ENCODE results near the gene RPAP2. TPM values are rescaled to one million over a fixed set of nuclear protein-coding genes. Genes with fewer than 3 reads are reported as not detected.

Gene RPAP2
- total and polyA plus RNA-seq, 2 of the 8 experiments (the other 6 are each of a cell fraction or from before 2014, with no cell fraction given), result 7.9 to 28.4 TPM

GRCh38 chr1:92447976-92448375, 149.1 kb downstream of the RPAP2 start:
- H4K5ac ChIP-seq (ENCODE audit: insufficient read length, low read depth, low read length), result no peak overlapping the region
- no peak overlapping the region for H3K4me2 ChIP-seq (ENCODE audit: insufficient read depth in 1 of 2, low read depth in 2 of 2, low read length in 2 of 2)
- WGBS, 2 experiments (ENCODE audit: extremely low coverage in 1 of 2, insufficient coverage in 1 of 2, insufficient read length in 1 of 2, insufficient replicate concordance in 2 of 2, low coverage in 1 of 2, low lambda C conversion rate in 2 of 2, missing lambda C conversion rate in 1 of 2), result 100% methylated on average over 2 of the region's 2 CpGs; no CpG with 5 or more reads in 1 of the 2 experiments
- no peaks in the 10 kb centered on the region for H3K79me1 ChIP-seq (ENCODE audit: low read depth, low read length)
- no peaks in the 10 kb centered on the region for H3K27me3 ChIP-seq (replicated peaks in 1 of 4; ENCODE audit: control insufficient read depth in 3 of 4, extremely low read depth in 1 of 4, insufficient read depth in 3 of 4, low read length in 3 of 4)
- H3K79me2 ChIP-seq (ENCODE audit: control insufficient read depth in 1 of 2, insufficient read depth in 2 of 2, low read length in 2 of 2), result no peaks in the 10 kb centered on the region
- H3K18ac ChIP-seq (ENCODE audit: extremely low read depth, low read length), result no peak overlapping the region
- H3K4me1 ChIP-seq (replicated peaks in 1 of 4; ENCODE audit: control insufficient read depth in 3 of 4, insufficient read depth in 4 of 4, low read length in 3 of 4), result no peaks in the 10 kb centered on the region
- H3K23me2 ChIP-seq (ENCODE audit: low read depth, low read length), result no peaks in the 10 kb centered on the region
- H2BK20ac ChIP-seq (ENCODE audit: low read length), result no peak overlapping the region
- no peak overlapping the region for H2BK12ac ChIP-seq (ENCODE audit: low read depth, low read length)
- no peak overlapping the region for H3K56ac ChIP-seq (replicated peaks; ENCODE audit: insufficient read length, low read depth, low read length)
- ChIA-PET POLR2A (ENCODE audit: partially characterized antibody) (no interaction called here), CTCF (ENCODE audit: partially characterized antibody) (no interaction called here)
- TF ChIP-seq, protein P1, sequence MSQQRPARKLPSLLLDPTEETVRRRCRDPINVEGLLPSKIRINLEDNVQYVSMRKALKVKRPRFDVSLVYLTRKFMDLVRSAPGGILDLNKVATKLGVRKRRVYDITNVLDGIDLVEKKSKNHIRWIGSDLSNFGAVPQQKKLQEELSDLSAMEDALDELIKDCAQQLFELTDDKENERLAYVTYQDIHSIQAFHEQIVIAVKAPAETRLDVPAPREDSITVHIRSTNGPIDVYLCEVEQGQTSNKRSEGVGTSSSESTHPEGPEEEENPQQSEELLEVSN (IDR thresholded peaks at IDR 0.05), result no peak
- no peak for TF ChIP-seq TAF1 (IDR thresholded peaks at IDR 0.05; ENCODE audit: low read depth, low read length)
- H3K14ac ChIP-seq (ENCODE audit: insufficient read length), result no peak overlapping the region
- DNase-seq (ENCODE audit: low read depth in 1 of 2, low spot score in 2 of 2) (no peak), FAIRE-seq (no peak)
- no peaks in the 10 kb centered on the region for H3K9me3 ChIP-seq (ENCODE audit: insufficient read depth in 2 of 2, low read depth in 1 of 2, low read length in 1 of 2)
- H4K91ac ChIP-seq (replicated peaks; ENCODE audit: insufficient read length, low read length), result no peak overlapping the region
- H2BK5ac ChIP-seq (ENCODE audit: low read depth, low read length), result no peak overlapping the region
- H3K36me3 ChIP-seq (ENCODE audit: control insufficient read depth in 2 of 4, insufficient read depth in 4 of 4, low read length in 3 of 4), result no peaks in the 10 kb centered on the region
- no peak overlapping the region for H2AK5ac ChIP-seq (ENCODE audit: low read depth, low read length)
- no peak overlapping the region for H3K23ac ChIP-seq (ENCODE audit: insufficient read length)
- no peak overlapping the region for H3K4ac ChIP-seq (replicated peaks; ENCODE audit: insufficient read length, low read depth, low read length)
- H2BK120ac ChIP-seq (replicated peaks; ENCODE audit: low read depth, low read length), result no peak overlapping the region
- H3K9ac ChIP-seq (replicated peaks in 1 of 4; ENCODE audit: extremely low read depth in 1 of 4, low read depth in 3 of 4, low read length in 3 of 4), result no peak overlapping the region
- no peak overlapping the region for H2AFZ ChIP-seq (ENCODE audit: low read length)
- no peak overlapping the region for H4K8ac ChIP-seq (ENCODE audit: extremely low read depth, insufficient read depth, low read length)
- no peaks in the 10 kb centered on the region for H4K20me1 ChIP-seq (replicated peaks in 1 of 2; ENCODE audit: control insufficient read depth in 1 of 2, insufficient read depth in 2 of 2, low read length in 2 of 2)
- no peak overlapping the region for H3K4me3 ChIP-seq (ENCODE audit: extremely low read depth in 1 of 4, insufficient read depth in 2 of 4, low read depth in 3 of 4, low read length in 4 of 4)
- H2BK15ac ChIP-seq (ENCODE audit: low read length), result no peak overlapping the region
- no peak overlapping the region for H3K27ac ChIP-seq (ENCODE audit: low read depth, low read length)

Small RNA genes within 50 kb of the gene (small RNA-seq; reads per million reads assigned to genes)
- gene RN7SL824P (ENCODE audit: insufficient read depth), result not detected

Other genes starting within 250 kb of the RPAP2 start
- not detected in 2 replicates for gene SETSIP, start 223.6 kb upstream of the RPAP2 start, total RNA-seq (2021; fragmentation: NEBNext Ultra II Directional; extraction: Animal tissue kit (Norgen Biotek cat#: 25700))
- 0.14 TPM in 1 of 2 replicates, not detected in the other for gene SETSIP, start 223.6 kb upstream of the RPAP2 start, polyA plus RNA-seq (2011; rRNA removed)
- 1.8 and 2.5 TPM in 2 replicates for gene BTBD8, start 218.7 kb upstream of the RPAP2 start, total RNA-seq (2021; fragmentation: NEBNext Ultra II Directional; extraction: Animal tissue kit (Norgen Biotek cat#: 25700))
- 0.41 and 0.44 TPM in 2 replicates for gene BTBD8, start 218.7 kb upstream of the RPAP2 start, polyA plus RNA-seq (2011; rRNA removed)
- not detected in 2 replicates for gene C1orf146, start 81.1 kb upstream of the RPAP2 start, total RNA-seq (2021; fragmentation: NEBNext Ultra II Directional; extraction: Animal tissue kit (Norgen Biotek cat#: 25700))
- not detected in 2 replicates for gene C1orf146, start 81.1 kb upstream of the RPAP2 start, polyA plus RNA-seq (2011; rRNA removed)
- 23.8 and 25.0 TPM in 2 replicates for gene GLMN, start 72 bp upstream of the RPAP2 start, total RNA-seq (2021; fragmentation: NEBNext Ultra II Directional; extraction: Animal tissue kit (Norgen Biotek cat#: 25700))
- gene GLMN, start 72 bp upstream of the RPAP2 start, polyA plus RNA-seq (2011; rRNA removed), result 2.1 and 5.7 TPM in 2 replicates
- gene GFI1, start 187.9 kb downstream of the RPAP2 start, total RNA-seq (2021; fragmentation: NEBNext Ultra II Directional; extraction: Animal tissue kit (Norgen Biotek cat#: 25700)), result 0.17 and 0.19 TPM in 2 replicates
- gene GFI1, start 187.9 kb downstream of the RPAP2 start, polyA plus RNA-seq (2011; rRNA removed), result 0.08 TPM in 2 replicates

Measured in H1 (cell line).